ENCODE measurements around the gene SCG5. TPM values are rescaled to one million over a fixed set of nuclear protein-coding genes. Genes with fewer than 3 reads are reported as not detected.
A peak's percentile ranks its signal among the peaks of the same experiment; 100 is the strongest.

SCG5 gene
- total and polyA plus RNA-seq, 2 of the 13 experiments (the other 11 are each of a cell fraction or from before 2014, with no cell fraction given): 2.3 to 3.5 TPM

DNA sequence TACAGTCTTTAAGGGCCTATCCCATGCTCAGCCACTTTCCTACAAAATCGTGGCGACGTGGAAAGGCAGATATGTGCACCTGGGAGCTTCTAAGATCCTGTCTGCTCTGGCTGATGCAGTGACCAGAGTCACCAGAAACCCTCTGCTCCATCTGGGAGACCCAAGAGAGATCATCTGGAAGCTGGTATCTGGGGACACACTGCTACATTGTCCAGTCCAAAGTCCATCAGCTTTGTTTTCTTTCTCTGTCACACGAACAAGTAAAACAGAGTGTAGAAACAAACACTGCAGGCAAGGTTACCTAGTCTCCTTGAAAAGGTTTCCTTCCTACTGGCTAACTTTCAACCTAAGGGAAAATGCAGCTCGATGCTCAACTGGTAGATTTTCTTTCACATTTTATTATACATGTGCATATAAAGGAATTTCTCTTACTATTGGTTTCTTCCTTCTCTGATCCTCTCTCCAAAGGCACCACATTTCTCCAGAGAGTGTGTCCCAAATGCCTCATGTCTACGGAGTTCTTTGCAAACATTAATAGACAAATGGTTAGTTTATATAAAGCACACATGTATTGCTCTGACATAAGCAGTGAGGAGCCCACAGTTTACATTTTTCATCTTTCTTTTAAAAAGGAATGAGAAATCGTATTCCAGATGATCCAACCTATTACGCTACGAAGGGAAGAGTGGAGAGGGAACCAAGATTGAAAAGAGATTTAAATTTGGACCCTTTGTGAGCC is 68.0 kb downstream of the SCG5 start (continued):
- TF ChIP-seq GABPB1 (CRISPR knock-in tag; IDR thresholded peaks at IDR 0.05): no peak
- TF ChIP-seq, protein P1, sequence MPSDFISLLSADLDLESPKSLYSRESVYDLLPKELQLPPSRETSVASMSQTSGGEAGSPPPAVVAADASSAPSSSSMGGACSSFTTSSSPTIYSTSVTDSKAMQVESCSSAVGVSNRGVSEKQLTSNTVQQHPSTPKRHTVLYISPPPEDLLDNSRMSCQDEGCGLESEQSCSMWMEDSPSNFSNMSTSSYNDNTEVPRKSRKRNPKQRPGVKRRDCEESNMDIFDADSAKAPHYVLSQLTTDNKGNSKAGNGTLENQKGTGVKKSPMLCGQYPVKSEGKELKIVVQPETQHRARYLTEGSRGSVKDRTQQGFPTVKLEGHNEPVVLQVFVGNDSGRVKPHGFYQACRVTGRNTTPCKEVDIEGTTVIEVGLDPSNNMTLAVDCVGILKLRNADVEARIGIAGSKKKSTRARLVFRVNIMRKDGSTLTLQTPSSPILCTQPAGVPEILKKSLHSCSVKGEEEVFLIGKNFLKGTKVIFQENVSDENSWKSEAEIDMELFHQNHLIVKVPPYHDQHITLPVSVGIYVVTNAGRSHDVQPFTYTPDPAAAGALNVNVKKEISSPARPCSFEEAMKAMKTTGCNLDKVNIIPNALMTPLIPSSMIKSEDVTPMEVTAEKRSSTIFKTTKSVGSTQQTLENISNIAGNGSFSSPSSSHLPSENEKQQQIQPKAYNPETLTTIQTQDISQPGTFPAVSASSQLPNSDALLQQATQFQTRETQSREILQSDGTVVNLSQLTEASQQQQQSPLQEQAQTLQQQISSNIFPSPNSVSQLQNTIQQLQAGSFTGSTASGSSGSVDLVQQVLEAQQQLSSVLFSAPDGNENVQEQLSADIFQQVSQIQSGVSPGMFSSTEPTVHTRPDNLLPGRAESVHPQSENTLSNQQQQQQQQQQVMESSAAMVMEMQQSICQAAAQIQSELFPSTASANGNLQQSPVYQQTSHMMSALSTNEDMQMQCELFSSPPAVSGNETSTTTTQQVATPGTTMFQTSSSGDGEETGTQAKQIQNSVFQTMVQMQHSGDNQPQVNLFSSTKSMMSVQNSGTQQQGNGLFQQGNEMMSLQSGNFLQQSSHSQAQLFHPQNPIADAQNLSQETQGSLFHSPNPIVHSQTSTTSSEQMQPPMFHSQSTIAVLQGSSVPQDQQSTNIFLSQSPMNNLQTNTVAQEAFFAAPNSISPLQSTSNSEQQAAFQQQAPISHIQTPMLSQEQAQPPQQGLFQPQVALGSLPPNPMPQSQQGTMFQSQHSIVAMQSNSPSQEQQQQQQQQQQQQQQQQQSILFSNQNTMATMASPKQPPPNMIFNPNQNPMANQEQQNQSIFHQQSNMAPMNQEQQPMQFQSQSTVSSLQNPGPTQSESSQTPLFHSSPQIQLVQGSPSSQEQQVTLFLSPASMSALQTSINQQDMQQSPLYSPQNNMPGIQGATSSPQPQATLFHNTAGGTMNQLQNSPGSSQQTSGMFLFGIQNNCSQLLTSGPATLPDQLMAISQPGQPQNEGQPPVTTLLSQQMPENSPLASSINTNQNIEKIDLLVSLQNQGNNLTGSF (CRISPR knock-in tag; IDR thresholded peaks at IDR 0.05): no peak
- TF ChIP-seq ZNF446 (CRISPR knock-in tag; IDR thresholded peaks at IDR 0.05): no peak
- TF ChIP-seq FOXM1 (CRISPR knock-in tag; IDR thresholded peaks at IDR 0.05): no peak
- no peak for TF ChIP-seq ZNF550 (CRISPR knock-in tag; IDR thresholded peaks at IDR 0.05; ENCODE audit: borderline replicate concordance)
- TF ChIP-seq, protein P2, sequence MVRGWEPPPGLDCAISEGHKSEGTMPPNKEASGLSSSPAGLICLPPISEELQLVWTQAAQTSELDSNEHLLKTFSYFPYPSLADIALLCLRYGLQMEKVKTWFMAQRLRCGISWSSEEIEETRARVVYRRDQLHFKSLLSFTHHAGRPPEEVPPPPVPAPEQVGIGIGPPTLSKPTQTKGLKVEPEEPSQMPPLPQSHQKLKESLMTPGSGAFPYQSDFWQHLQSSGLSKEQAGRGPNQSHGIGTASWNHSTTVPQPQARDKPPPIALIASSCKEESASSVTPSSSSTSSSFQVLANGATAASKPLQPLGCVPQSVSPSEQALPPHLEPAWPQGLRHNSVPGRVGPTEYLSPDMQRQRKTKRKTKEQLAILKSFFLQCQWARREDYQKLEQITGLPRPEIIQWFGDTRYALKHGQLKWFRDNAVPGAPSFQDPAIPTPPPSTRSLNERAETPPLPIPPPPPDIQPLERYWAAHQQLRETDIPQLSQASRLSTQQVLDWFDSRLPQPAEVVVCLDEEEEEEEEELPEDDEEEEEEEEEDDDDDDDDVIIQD (CRISPR knock-in tag; IDR thresholded peaks at IDR 0.05; ENCODE audit: low read depth): peak; percentile 42; the same call in 1 of the 2 replicates
- TF ChIP-seq, protein P3, sequence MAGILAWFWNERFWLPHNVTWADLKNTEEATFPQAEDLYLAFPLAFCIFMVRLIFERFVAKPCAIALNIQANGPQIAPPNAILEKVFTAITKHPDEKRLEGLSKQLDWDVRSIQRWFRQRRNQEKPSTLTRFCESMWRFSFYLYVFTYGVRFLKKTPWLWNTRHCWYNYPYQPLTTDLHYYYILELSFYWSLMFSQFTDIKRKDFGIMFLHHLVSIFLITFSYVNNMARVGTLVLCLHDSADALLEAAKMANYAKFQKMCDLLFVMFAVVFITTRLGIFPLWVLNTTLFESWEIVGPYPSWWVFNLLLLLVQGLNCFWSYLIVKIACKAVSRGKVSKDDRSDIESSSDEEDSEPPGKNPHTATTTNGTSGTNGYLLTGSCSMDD (CRISPR knock-in tag; IDR thresholded peaks at IDR 0.05): no peak
- TF ChIP-seq, protein P4, sequence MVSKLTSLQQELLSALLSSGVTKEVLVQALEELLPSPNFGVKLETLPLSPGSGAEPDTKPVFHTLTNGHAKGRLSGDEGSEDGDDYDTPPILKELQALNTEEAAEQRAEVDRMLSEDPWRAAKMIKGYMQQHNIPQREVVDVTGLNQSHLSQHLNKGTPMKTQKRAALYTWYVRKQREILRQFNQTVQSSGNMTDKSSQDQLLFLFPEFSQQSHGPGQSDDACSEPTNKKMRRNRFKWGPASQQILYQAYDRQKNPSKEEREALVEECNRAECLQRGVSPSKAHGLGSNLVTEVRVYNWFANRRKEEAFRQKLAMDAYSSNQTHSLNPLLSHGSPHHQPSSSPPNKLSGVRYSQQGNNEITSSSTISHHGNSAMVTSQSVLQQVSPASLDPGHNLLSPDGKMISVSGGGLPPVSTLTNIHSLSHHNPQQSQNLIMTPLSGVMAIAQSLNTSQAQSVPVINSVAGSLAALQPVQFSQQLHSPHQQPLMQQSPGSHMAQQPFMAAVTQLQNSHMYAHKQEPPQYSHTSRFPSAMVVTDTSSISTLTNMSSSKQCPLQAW (CRISPR knock-in tag; IDR thresholded peaks at IDR 0.05): no peak
- no peak for TF ChIP-seq ZNF367 (CRISPR knock-in tag; IDR thresholded peaks at IDR 0.05; ENCODE audit: borderline replicate concordance)
- no peak for TF ChIP-seq ZFP90 (CRISPR knock-in tag; IDR thresholded peaks at IDR 0.05; ENCODE audit: borderline replicate concordance)
- no peak for TF ChIP-seq ZNF251 (CRISPR knock-in tag; IDR thresholded peaks at IDR 0.05)
- no peak for TF ChIP-seq ZNF160 (CRISPR knock-in tag; IDR thresholded peaks at IDR 0.05)
- TF ChIP-seq SIX1 (CRISPR knock-in tag; IDR thresholded peaks at IDR 0.05; ENCODE audit: borderline replicate concordance): no peak
- TF ChIP-seq TBL1XR1 (IDR thresholded peaks at IDR 0.05; ENCODE audit: borderline replicate concordance, low read length, partially characterized antibody): no peak
- peak; percentile 68; the same call in 1 of the 2 replicates for TF ChIP-seq KDM6A (CRISPR knock-in tag; IDR thresholded peaks at IDR 0.05; ENCODE audit: low read depth)
- TF ChIP-seq ATM (IDR thresholded peaks at IDR 0.05; ENCODE audit: borderline replicate concordance): no peak
- no peak for TF ChIP-seq ZNF530 (CRISPR knock-in tag; IDR thresholded peaks at IDR 0.05; ENCODE audit: low read depth)
- no peak for TF ChIP-seq ZSCAN12 (CRISPR knock-in tag; IDR thresholded peaks at IDR 0.05)
- no peak for TF ChIP-seq ZNF264 (CRISPR knock-in tag; IDR thresholded peaks at IDR 0.05)
- TF ChIP-seq, protein P5, sequence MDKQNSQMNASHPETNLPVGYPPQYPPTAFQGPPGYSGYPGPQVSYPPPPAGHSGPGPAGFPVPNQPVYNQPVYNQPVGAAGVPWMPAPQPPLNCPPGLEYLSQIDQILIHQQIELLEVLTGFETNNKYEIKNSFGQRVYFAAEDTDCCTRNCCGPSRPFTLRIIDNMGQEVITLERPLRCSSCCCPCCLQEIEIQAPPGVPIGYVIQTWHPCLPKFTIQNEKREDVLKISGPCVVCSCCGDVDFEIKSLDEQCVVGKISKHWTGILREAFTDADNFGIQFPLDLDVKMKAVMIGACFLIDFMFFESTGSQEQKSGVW (CRISPR knock-in tag; IDR thresholded peaks at IDR 0.05; ENCODE audit: borderline replicate concordance): no peak
